GM19324 (cell line): ENCODE data around the gene SUPT4H1.
A peak's percentile ranks its signal among the peaks of the same experiment; 100 is the strongest.

Experiments
- ATAC-seq: cut with Tn5 transposase; IDR thresholded peaks from one replicate; pipeline ENCODE4 v1.9.1; 2021; ENCODE audit warnings: mild to moderate bottlenecking, moderate library complexity; ENCODE audit not compliant: unreplicated experiment, low FRiP score

The SUPT4H1 gene

DNA sequence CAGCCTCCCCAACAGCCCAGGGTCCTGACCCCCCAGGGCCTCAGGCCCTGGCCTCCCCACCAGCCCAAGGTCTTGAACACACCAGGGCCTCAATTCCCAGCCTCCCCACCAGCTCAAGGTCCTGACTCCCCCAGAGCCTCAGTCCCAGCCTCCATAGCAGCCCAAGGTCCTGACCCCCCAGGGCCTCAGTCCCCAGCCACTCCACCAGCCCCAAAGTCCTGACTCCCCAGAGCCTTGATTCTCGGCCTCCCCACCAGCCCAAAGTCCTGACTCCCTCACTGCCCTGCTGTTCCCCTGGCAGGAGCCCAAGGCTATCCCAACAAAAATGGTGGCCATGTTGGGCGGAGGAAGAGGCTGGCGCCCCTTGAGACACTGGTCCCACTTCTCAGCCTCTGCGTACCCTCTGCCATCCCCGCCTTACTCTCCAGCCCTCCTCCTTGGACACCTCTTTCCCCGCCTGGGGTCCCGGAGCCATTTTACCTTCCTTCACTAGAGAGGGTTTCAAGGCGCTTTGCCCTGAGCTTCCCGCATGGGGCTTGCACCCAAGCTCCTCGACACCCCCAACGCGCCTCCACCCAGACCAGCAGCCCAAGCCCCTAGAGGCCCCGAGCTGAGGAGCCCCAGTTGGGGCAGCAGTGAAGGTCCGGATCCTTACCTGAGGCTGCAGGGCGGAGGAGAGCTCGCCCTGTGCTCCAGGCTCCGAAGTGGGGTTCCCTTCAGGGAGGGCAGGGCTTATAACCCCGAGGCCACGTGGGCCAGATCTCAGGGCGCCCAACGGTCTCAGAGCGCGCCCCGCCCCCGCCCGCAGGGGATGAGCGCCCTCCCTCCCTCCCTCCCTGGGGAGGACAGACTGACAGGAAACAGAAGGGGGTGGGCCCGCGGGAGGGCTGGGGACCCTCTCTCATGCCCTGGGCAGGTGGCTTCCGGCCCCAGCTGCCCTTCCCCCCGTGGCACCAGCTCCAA is 19.9 kb downstream of the SUPT4H1 start:
- peak; percentile 26 for ATAC-seq

DNA sequence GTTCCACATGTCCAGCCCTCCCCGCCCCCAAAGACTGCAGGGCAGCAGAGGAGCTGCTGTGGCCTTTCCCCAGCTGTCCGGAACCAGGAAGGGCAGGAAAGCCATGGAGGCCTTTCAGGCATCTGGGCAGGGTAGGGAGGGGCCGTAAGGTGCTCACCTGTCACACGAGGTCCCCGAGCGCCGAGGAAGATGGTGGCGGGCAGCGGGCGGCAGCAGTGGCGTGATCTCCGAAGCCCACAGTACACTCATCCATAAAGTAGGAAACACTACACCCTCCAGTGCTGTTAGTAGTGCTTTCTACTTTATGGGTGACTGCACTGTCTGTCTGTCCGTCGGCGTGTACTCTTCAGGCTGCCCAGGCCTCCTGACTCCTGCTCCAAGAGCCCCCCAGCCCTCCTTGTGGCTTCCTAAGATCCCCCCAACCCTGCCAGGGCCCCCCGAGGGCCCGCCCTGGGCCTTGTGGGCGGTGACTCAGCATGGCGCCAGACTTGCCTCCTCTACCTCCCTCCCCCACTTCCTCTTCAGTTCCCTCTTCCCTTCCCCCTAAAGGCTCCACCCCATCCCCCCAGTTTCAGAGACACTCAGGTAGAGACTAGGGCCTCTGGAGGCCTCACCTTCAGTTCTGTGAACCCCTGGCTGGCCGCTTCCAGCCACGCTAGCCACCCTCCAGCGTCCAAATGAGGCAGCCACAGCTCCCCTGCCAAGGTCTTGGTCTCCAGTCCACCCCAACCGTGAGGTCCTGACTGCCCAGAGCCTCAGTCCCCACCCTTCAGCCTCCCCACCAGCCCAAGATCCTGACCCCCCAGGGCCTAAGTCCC is 20.8 kb downstream of the SUPT4H1 start:
- ATAC-seq, result no peak

DNA sequence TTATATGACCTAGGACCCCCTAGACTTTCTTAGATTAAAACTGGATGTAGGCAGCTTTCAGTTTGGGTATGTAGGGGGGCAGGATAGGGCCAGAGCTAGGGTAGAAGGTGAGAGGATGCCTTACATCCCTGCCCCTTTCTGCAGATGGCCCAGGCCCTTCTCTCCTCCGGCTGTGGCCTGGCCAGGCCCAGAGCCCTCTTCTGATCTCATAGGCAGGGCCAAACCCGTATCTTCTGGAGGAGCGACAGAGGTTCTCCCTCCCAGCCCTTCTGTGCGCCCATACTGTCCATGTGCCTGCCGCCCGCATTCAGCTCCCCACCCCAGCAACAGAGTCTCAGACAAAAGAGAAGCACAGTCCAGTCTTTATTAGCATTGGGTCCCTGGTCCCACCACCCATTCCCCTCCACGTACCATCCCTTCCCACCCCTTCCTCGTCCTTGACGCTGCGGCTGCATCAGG is 21.4 kb downstream of the SUPT4H1 start:
- no peak for ATAC-seq

DNA sequence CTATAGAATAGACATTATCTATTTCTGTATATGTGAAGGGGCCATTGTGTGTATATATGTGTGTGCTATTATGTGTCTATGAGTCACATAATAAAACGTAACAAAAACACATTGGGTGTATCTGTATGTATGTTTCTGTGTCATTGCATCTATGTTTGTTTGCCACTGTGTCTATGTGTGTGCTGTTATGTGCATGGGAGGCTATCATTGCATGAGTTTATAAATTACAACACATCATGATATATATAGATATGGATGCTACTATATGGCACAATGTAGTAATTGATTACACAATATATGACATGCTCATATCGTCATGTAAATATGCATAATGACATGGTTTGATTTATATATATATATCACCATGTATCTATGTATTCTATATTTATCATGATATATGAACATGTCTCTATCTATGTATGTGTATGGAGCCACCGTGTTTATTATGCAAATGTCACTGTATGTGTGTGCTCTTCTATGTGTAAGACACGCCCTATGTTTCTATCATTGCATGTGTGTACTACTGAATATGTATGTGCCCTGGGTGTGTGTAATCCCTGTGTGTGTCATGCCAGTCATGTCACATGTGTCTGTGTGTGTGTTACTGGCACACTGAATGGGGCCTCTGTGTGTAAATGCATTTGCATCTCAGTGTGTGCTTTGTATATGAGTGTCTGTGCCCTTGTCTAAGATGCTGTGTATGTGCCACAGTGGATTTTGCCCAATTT is 22.0 kb downstream of the SUPT4H1 start:
- peak; percentile 4 for ATAC-seq

DNA sequence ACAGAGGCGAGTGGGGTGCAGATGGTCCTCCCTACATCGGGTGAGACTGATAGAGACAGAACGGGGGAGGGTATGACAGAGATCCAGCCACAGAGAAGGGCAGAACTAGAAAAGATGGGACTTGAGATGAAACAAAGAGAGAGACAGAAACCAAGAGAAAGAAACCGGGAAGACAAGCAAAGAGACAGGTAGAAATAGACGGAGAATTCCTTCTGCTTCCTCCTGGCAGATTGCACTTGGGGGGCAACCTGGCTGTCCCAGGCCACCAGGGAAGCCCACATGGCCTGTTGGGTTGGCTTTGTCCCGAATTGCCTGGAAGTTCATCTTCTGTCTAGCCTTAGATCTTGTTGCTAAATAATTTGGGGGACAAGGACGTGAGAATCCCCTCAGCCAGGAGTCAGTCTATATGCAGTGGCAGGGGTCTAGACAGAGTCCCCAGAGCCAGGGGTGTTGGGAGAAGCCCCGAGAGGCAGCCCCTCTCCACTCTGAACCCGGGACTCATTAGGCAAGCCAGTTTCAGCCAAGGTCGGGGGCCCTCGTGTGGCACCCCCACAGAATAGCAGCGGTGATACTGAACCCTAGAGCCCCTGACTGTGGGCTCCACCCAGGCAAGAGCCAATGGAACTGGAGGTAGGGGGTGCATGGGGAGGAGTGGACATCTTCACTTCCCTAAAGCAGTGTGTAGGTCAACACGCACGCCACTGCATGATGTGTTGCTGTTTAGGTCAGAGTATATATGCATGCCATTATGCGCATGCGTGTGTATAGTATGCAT is 22.8 kb downstream of the SUPT4H1 start:
- peak; percentile 40 for ATAC-seq

DNA sequence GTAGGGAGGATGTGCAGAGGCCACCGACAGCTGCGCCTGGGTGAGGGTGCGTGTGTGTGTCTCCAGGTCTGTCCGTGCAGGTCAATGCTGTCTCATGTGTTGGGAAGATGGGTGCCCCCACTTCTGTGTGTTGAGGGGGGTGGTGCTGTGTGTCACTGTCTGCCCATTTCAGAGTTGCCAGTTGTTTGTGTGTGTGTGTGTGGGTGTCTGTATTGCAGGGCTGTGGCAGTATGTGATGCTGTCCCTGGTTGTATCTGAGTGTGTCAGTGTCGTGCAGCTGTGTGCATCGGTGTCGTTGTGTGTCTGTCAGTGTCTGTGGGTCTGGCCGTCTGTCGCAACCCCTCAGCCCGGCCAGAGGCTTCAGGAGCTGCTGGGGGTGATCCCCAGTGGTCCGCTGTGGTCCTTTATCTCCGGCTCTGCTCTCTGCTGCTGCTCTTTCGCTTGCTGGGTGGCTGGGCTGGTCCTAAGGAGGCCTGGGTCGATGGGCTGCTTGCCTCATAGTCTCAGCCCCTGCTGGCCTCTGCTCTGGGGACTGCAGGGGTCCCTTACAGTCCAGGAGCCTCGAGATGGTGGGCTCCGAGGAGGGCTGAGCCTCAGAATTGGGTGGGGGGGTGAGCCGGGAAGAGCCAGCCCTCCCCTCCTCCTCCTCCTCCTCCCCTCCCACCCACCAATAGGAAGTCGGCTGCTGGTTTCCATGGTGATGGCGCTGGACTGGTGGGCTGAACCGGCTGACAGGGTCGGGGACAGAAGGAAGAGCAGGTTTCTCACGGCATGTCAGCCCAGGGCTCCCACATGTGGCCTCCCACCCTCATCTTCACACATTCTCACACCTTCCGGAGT is 23.6 kb downstream of the SUPT4H1 start, which contains the start of gene TSPOAP1:
Gene TSPOAP1 (minus strand): TSS at position 601 of the 840 bp plus-strand sequence. CDS start 875 bp downstream, outside the sequence.
- no peak for ATAC-seq

DNA sequence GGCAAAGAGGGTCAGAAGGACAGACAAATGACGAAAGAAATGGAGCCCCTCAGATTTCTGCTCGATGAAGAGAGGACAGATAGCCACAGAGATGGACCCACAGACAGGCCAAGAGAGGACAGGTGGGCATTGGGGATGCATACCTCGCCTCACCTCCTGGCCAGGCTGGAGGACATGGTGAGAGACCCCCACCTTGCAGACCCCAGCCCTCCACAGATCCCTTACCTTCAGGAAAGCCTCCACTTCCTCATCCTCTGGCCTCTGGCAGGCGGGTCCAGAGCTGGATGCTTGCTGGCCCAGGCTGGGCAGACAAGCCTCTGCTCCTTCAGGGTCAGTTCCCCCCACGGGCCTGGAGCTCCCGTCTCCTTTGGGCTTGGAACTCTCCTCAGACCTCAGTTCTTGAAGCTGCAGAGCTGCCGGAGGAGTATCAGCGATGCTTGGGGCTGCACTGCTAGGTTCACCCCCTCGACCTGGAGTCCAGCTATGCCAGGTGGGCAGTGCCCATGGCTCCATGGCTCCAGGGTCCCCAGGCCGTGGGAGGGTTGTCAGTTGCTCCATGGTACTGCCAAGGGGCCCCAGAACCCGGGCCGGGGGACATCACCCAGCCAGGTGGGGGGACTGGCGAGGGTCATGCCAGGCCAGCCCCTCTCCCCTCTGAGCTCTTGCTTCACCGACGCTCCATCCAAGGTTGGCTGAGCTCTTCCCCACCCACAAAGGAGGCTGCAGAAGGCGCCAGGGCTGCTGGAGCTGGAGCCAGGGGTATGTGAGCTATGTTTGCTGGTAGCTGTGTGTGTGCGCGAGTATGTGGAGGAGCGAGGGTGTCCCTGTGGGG is 24.4 kb downstream of the SUPT4H1 start:
- ATAC-seq, result no peak

DNA sequence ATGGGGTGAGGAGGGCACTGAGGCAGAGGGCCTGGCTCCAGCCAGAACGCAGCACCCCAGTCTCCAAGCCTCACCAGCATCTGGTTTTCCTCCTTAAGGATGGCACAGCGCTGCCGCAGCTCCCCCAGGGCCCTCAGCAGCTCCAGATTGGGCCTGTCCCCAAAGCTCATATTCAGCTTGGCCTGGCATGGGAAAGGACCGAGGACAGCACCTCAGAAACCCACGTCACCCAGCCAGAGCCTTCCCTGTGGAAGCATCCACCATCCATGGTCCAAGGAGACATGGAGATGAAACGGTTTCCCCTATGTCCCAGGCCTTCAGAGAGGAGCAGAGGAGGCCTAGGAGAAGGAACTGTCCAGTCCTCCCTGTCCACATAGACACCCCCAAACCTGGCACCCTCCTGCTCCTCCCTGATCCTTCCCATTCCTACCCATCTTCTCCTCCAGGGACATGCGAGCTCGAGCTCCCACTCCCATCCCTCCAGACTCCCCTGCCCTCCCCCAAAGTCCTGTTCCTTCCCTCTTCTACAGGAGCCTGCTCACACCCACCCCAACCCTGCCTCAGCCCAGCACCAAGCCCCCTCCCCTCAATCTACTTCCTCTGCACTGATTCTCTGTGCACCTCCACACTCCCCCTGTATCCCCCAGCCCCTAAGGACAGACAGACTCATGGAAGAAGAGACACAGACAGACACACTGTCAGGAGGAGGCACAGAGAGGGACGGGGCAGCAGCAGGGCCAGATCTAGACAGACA is 25.2 kb downstream of the SUPT4H1 start:
- ATAC-seq, result no peak

DNA sequence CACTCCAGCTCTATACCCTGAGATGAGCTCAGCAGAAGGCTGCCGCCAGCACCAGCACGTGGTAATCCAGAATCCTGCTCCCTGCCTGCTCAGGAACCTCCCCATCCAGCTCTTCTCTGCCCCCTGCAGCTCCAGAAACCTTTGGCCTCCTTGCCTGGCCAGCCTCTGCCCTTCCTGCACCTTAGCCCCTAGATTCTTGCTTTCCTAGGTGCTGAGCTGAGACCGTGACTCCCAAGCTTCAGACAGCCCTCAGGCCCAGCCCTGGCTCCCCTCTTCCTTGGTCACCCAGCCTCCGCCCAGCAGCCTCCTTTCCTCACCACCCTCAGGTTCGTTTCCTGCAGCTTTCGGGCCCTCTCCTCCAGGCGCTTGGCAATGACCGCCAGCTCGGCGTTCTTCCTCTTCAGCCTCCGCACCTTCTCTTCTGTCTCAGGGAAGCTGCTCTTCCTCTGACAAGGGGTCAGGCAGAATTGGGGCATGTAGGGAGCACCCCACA is 26.0 kb downstream of the SUPT4H1 start:
- ATAC-seq, result no peak

DNA sequence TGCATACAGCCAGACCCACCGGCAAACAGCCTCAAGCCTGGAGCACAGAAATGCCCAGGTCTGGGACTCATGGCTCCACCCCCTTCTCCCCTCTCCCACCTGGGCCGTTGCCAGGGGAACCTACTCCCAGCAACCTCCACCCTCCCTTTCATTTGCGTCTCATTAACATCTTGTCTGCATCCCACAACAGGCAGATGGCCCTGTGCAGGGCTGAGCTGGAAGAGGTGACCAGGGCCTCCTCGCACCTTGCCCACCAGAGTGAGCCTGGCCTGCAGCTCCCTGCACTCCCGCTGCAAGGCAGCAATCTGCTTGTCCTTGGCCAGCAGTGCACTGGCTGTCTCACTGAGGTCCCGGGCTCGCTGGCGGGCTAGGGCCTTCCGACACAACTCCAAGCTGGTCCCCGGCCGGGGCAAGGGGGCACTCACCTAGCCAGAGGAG is 26.7 kb downstream of the SUPT4H1 start:
- no peak for ATAC-seq

DNA sequence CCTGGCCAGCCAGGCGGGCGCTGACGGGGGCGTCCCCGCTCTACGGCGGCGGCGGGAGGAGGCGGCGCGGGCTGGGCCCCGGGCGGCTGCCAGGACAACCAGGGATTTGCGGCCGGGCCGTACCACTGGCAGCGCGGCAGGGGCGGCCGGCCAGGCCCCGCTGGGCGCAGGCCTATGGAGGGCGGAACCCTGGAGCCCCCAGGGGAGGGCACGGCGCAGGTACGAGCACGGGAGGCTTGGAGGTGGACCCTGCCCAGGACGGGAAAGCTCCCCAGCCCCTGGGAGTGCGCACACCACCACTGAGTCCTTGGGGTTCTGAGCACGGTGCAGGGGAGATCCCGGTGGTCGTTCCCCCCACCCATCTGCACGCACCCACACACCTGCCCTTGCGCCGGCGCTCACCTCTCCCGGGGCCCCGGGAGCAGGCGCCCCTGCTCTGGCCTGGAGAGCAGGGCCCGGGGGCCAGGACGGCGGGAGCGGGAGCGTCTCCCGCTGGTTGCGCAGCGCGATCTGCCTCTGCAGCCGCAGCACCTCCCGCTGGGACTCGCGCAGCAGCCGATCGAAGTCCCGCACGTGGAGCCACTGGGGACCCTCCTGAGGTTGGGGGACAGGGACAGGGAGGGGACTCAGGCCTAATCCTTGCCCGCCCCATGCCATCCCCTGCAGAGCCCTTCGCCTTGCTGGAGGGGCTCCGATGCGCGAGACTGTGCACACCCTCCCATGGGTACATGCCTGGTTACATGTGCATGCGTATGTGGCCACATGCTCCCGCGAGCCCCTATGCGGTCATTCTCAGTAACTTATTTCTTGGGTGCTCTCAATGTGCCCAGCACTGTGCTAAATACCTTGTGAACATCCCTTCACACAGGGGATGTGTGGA is 27.4 kb downstream of the SUPT4H1 start:
- no peak for ATAC-seq

DNA sequence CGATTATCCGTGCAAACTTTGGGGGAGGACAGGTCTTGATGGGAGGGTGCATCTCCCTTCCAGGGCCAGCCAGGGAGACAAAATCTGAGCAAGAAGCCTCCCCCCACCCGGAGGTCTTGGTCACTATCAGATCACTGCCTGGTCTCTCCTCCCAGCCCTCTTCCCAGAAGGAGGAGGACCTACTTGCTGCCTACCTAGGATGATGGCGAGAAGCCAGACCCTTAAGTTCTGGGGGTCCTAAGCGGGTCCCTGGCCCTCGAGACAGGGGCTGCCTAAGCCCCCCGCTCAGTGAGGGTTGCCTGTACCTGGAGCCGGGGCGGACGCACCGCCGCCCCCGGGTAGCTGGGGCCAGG is 28.0 kb downstream of the SUPT4H1 start:
- no peak for ATAC-seq

DNA sequence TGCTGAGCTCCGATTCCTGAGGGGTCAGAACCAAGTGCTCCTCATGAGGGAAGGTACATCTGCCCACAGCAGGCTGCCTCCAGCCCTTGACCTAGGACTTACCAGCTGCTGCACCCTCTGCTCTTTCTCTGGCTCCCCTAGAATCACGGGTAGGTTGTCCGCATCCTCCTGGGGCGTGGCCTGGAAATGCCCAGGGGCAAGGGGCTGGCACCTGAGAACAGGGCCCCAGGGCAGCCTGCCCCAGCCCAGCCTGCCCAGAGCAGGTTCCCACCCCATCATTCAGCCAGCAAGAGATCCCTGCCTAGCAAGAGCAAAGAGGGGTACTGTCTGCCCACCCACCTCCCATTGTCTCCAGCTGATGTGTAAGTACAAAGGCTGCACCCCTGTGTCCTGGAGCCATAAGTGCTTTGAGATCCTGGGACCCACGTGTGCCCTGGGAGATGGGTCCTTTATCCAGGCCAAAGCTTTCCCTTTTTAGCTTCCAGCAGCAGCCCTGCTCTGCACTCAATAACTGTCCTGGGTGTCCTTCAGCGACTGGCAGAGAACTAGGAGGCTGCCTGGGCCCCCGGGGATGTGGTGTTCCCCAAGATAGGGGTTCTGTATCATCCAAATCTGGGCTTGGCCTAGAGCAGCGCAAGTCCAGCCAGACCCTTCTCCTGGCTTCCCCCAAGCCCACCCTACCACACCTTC is 28.5 kb downstream of the SUPT4H1 start:
- ATAC-seq, result no peak

DNA sequence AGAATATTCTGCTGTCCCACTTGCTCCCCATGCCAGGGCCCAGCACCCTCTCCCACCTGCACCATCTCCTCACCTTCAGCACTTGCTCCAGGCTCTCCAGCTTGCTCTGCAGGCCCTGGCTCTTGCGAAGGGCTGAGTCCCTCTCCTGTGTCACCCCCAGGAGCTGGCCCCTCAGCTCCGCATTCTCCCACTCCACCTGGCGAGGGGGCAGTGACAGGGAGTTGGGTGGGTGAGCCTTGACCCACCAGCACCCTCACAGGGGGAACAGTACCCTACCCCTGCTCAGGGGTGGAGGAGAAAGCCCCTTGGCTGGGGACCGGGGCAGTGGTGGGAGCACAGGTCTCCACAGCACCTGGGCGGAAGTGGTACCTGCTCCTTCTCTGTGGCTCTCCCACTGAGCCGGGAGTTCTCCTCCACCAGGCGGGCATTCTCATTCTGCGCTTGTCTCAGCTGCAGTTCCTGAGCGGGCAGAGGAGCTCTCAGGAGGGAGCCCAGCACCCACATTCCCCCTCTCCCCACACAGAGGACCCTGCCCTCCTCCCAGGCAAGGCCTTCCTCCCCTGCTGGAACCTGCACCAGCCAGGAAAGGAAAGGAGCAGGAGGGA is 29.3 kb downstream of the SUPT4H1 start:
- ATAC-seq, result no peak
